HepG2 (cell line): ENCODE results near the gene RSPH10B. TPM values are rescaled to one million over a fixed set of nuclear protein-coding genes. Genes with fewer than 3 reads are reported as not detected.

ENCODE experiments used
- AGO1 ChIP-seq: fragments of 200-400 bp; formaldehyde crosslinking; IDR thresholded peaks from 2 replicates; pipeline ENCODE4 v1.6.1; 2017; ENCODE audit warnings: mild to moderate bottlenecking, low read depth, low read length, moderate library complexity; ENCODE audit not compliant: poor library complexity, severe bottlenecking
- ASH2L ChIP-seq: fragments of 300-600, 200-600 bp; sonication (generic); IDR thresholded peaks from 2 replicates; pipeline ENCODE4 v1.7.0; 2017; ENCODE audit warnings: low read depth, mild to moderate bottlenecking, moderate library complexity, mixed read lengths, low read length; ENCODE audit not compliant: insufficient read length
- CHCHD3 ChIP-seq: sonication (generic); formaldehyde crosslinking; IDR thresholded peaks from 2 replicates; pipeline ENCODE4 v1.8.0; 2022; ENCODE audit warnings: mild to moderate bottlenecking, missing genetic modification reagents, moderate library complexity
- CHD2 ChIP-seq: IDR thresholded peaks from 2 replicates; pipeline ENCODE4 v1.6.1; 2011; ENCODE audit warnings: low read depth, low read length, improper control_type of control experiment
- HNRNPH1 ChIP-seq: fragments of 200-400 bp; formaldehyde crosslinking; optimal IDR thresholded peaks from 2 replicates; pipeline ENCODE3; 2017; ENCODE audit warnings: mild to moderate bottlenecking, low read depth, low read length
- IRX3 ChIP-seq: sonication (generic); formaldehyde crosslinking; IDR thresholded peaks from 2 replicates; pipeline ENCODE4 v1.8.1; 2023; ENCODE audit warnings: mild to moderate bottlenecking, low read depth, missing genetic modification reagents, borderline replicate concordance
- KMT2A ChIP-seq: sonication (generic); formaldehyde crosslinking; IDR thresholded peaks from 2 replicates; pipeline ENCODE4 v1.4.0; 2020; ENCODE audit warnings: missing genetic modification reagents
- MAFF ChIP-seq: IDR thresholded peaks from 2 replicates; pipeline ENCODE4 v1.6.1; 2011; ENCODE audit warnings: low read depth, low read length, improper control_type of control experiment
- NFE2L2 ChIP-seq: fragments of 150-350 bp; IDR thresholded peaks from 2 replicates; pipeline ENCODE4 v1.6.1; 2014; ENCODE audit warnings: low read length
- NFKBIZ ChIP-seq: IDR thresholded peaks from 2 replicates; pipeline ENCODE4 v1.6.1; 2018; ENCODE audit warnings: missing genetic modification reagents, missing compliant biosample characterization
- PCBP1 ChIP-seq: fragments of 200-400 bp; formaldehyde crosslinking; IDR thresholded peaks from 2 replicates; pipeline ENCODE4 v1.6.1; 2017; ENCODE audit warnings: mild to moderate bottlenecking, low read depth, low read length, borderline replicate concordance
- RFX1 ChIP-seq: fragments of 450-650 bp; IDR thresholded peaks from 2 replicates; pipeline ENCODE4 v1.6.1; 2017
- SIX4 ChIP-seq: sonication (generic); formaldehyde crosslinking; IDR thresholded peaks from 2 replicates; pipeline ENCODE4 v1.4.0; 2020; ENCODE audit warnings: missing genetic modification reagents
- SMAD9 ChIP-seq: sonication (generic); formaldehyde crosslinking; IDR thresholded peaks from 2 replicates; pipeline ENCODE4 v1.5.1; 2020; ENCODE audit warnings: mild to moderate bottlenecking, missing genetic modification reagents
- SMC3 ChIP-seq: IDR thresholded peaks from 2 replicates; pipeline ENCODE4 v1.6.1; 2011; ENCODE audit warnings: low read length, improper control_type of control experiment
- SNAPC2 ChIP-seq: sonication (generic); formaldehyde crosslinking; IDR thresholded peaks from 2 replicates; pipeline ENCODE4 v1.8.1; 2022; ENCODE audit warnings: mild to moderate bottlenecking, missing genetic modification reagents
- SRSF4 ChIP-seq: fragments of 200-400 bp; formaldehyde crosslinking; IDR thresholded peaks from one replicate; pipeline ENCODE4 v1.6.1; 2018; ENCODE audit warnings: mild to moderate bottlenecking, low read depth, low read length, moderate library complexity; ENCODE audit not compliant: poor library complexity, severe bottlenecking
- ZFP62 ChIP-seq: sonication (generic); formaldehyde crosslinking; IDR thresholded peaks from 2 replicates; pipeline ENCODE4 v1.4.0; 2020; ENCODE audit warnings: missing genetic modification reagents
- ZNF160 ChIP-seq: sonication (generic); formaldehyde crosslinking; IDR thresholded peaks from 2 replicates; pipeline ENCODE4 v1.8.0; 2022; ENCODE audit warnings: mild to moderate bottlenecking, inconsistent platforms, missing genetic modification reagents
- polyA plus RNA-seq, 8 experiments: library from polyadenylated mRNA; depleted of rRNA in 3 of 8; stranded (reverse) in 7 of 8; unstranded in 1 of 8; fragments of >200 nt; fragmentation: Illumina TruSeq in 4 of 8; extraction: Trizol in 4 of 8; gene quantifications; 2 replicates each; pipeline versions ENCODE4 v1.2.1 to v1.2.3, GENCODE V29; 2011 to 2016; ENCODE audit warnings: low read depth in 4 of 8, missing spikeins in 1 of 8, mixed read lengths in 1 of 8; ENCODE audit not compliant: insufficient read depth in 1 of 8
- total RNA-seq, 5 experiments: library from RNA; depleted of rRNA; stranded (reverse); fragments of >200 nt; fragmentation: Illumina TruSeq; extraction: Trizol; gene quantifications; 2 replicates each; pipeline ENCODE4 v1.2.3, GENCODE V29; 2016; ENCODE audit warnings: low read depth in 1 of 5
- TF ChIP-seq, protein P1 (sequence below): sonication (generic); formaldehyde crosslinking; IDR thresholded peaks from 2 replicates; pipeline ENCODE4 v1.5.0; 2020; ENCODE audit warnings: mild to moderate bottlenecking, missing genetic modification reagents
- TF ChIP-seq, protein P2 (sequence below): sonication (generic); formaldehyde crosslinking; IDR thresholded peaks from 2 replicates; pipeline ENCODE4 v1.5.0; 2020; ENCODE audit warnings: missing genetic modification reagents
- TF ChIP-seq, protein P3 (sequence below): sonication (generic); formaldehyde crosslinking; IDR thresholded peaks from 2 replicates; pipeline ENCODE4 v1.5.1; 2020; ENCODE audit warnings: missing genetic modification reagents, mild to moderate bottlenecking, borderline replicate concordance
- TF ChIP-seq, protein P4 (sequence below): sonication (generic); formaldehyde crosslinking; conservative IDR thresholded peaks from 2 replicates; pipeline ENCODE4 v1.8.0; 2022; ENCODE audit warnings: low read depth, missing genetic modification reagents

The RSPH10B gene
- total and polyA plus RNA-seq, 2 of the 13 experiments (the other 11 are each of a cell fraction or from before 2014, with no cell fraction given), result not detected

DNA sequence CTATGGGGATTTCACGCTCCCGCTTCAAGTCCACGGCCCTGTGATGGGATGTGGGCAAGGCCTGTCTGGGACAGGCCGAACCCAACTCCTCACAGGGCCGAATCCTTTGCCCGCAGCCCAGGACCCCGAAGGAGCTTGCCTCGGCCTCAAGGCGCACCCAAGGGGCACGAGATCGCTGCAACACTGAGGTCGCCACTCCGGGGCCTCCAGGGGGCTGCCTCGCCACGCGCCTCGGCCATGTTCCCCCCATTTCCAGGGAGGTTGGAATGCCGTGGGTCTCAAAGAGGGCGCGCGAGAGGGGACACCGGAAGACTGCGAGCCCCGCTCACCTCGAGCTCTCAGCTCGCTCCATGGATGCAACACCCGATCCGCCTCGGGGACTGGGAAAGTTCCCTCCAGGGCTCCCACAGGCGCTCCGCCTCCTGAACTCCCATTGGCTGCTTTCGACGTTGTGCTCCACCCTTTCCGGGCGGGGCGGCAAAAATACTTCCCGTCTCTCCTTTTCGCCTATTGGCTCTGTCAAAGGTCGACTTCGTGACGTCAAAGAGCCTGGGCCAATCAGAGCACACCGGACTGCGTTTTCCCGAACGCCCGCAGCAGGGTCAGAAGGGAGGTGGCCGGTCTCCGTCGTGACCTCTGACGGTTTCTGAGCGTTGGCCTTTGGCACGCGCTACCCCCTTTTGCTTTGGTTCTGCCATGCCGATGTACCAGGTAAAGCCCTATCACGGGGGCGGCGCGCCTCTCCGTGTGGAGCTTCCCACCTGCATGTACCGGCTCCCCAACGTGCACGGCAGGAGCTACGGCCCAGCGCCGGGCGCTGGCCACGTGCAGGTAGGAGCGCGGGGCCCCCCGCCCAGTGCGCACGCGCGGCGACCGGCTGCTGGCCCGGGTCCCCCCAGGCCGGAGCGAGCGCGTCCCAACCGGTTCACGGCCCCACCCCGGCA lies 38.5 kb upstream of the RSPH10B start, which contains the start of the genes AIMP2 and PMS2 (continued):
- TF ChIP-seq NFKBIZ (peak; percentile 96), ZNF160 (CRISPR knock-in tag) (peak; percentile 96; the same call in 1 of the 2 replicates), KMT2A (CRISPR knock-in tag) (peak; percentile 95), RFX1 (no peak), HNRNPH1 (no peak), AGO1 (peak; percentile 58), IRX3 (CRISPR knock-in tag) (peak; percentile 100), ASH2L (peak; percentile 68), SRSF4 (peak; percentile 62), PCBP1 (no peak), MAFF (no peak), SIX4 (CRISPR knock-in tag) (peak; percentile 24), SMAD9 (CRISPR knock-in tag) (peak; percentile 97), NFE2L2 (no peak), SNAPC2 (CRISPR knock-in tag) (peak; percentile 97), SMC3 (no peak), ZFP62 (CRISPR knock-in tag) (no peak), CHD2 (no peak), CHCHD3 (CRISPR knock-in tag) (peak; percentile 99)
- TF ChIP-seq, protein P1, sequence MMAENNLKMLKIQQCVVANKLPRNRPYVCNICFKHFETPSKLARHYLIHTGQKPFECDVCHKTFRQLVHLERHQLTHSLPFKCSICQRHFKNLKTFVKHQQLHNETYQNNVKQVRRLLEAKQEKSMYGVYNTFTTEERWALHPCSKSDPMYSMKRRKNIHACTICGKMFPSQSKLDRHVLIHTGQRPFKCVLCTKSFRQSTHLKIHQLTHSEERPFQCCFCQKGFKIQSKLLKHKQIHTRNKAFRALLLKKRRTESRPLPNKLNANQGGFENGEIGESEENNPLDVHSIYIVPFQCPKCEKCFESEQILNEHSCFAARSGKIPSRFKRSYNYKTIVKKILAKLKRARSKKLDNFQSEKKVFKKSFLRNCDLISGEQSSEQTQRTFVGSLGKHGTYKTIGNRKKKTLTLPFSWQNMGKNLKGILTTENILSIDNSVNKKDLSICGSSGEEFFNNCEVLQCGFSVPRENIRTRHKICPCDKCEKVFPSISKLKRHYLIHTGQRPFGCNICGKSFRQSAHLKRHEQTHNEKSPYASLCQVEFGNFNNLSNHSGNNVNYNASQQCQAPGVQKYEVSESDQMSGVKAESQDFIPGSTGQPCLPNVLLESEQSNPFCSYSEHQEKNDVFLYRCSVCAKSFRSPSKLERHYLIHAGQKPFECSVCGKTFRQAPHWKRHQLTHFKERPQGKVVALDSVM (CRISPR knock-in tag), result peak; percentile 85
- TF ChIP-seq, protein P2, sequence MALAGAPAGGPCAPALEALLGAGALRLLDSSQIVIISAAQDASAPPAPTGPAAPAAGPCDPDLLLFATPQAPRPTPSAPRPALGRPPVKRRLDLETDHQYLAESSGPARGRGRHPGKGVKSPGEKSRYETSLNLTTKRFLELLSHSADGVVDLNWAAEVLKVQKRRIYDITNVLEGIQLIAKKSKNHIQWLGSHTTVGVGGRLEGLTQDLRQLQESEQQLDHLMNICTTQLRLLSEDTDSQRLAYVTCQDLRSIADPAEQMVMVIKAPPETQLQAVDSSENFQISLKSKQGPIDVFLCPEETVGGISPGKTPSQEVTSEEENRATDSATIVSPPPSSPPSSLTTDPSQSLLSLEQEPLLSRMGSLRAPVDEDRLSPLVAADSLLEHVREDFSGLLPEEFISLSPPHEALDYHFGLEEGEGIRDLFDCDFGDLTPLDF (CRISPR knock-in tag), result peak; percentile 90
- TF ChIP-seq, protein P3, sequence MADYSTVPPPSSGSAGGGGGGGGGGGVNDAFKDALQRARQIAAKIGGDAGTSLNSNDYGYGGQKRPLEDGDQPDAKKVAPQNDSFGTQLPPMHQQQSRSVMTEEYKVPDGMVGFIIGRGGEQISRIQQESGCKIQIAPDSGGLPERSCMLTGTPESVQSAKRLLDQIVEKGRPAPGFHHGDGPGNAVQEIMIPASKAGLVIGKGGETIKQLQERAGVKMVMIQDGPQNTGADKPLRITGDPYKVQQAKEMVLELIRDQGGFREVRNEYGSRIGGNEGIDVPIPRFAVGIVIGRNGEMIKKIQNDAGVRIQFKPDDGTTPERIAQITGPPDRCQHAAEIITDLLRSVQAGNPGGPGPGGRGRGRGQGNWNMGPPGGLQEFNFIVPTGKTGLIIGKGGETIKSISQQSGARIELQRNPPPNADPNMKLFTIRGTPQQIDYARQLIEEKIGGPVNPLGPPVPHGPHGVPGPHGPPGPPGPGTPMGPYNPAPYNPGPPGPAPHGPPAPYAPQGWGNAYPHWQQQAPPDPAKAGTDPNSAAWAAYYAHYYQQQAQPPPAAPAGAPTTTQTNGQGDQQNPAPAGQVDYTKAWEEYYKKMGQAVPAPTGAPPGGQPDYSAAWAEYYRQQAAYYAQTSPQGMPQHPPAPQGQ (CRISPR knock-in tag), result 0 out of 2 replicates have a peak, but pooled peaks have one; percentile 44
- TF ChIP-seq, protein P4, sequence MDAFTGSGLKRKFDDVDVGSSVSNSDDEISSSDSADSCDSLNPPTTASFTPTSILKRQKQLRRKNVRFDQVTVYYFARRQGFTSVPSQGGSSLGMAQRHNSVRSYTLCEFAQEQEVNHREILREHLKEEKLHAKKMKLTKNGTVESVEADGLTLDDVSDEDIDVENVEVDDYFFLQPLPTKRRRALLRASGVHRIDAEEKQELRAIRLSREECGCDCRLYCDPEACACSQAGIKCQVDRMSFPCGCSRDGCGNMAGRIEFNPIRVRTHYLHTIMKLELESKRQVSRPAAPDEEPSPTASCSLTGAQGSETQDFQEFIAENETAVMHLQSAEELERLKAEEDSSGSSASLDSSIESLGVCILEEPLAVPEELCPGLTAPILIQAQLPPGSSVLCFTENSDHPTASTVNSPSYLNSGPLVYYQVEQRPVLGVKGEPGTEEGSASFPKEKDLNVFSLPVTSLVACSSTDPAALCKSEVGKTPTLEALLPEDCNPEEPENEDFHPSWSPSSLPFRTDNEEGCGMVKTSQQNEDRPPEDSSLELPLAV, result 0 out of 2 replicates have a peak, but pooled peaks have one; percentile 70
